CD14-positive monocyte (primary cell): ENCODE measurements around the gene CAVIN3. TPM values are rescaled to one million over a fixed set of nuclear protein-coding genes. Genes with fewer than 3 reads are reported as not detected.
A peak's percentile ranks its signal among the peaks of the same experiment; 100 is the strongest.
"Not testable (repeated sequence)": the region's sequence is repeated elsewhere in the genome, so short reads cannot be mapped to it uniquely, and the experiment has no call there.

Experiments
- DNase-seq, 3 donors: peaks; one replicate each; pipeline ENCODE4 v3.0.0-alpha.2; 2011 to 2022
- H2AFZ ChIP-seq: 2 replicates; pipeline ENCODE4 v1.6.0; 2012; ENCODE audit warnings: mild to moderate bottlenecking, low read depth, low read length, inconsistent platforms; ENCODE audit not compliant: insufficient read depth, poor library complexity, severe bottlenecking
- H3K27ac ChIP-seq, 2 donors: 1 replicate in 1 of 2; 2 replicates in 1 of 2; pipeline ENCODE4 v1.5.1; 2012 to 2013; ENCODE audit warnings: low read length in 2 of 2, control low read depth in 1 of 2, inconsistent platforms in 1 of 2, low read depth in 1 of 2, mild to moderate bottlenecking in 1 of 2
- H3K27me3 ChIP-seq, 2 donors: one replicate each; pipeline versions ENCODE4 v1.6.0 to v1.6.1; 2011 to 2013; ENCODE audit warnings: low read length in 2 of 2; ENCODE audit not compliant: control insufficient read depth in 2 of 2, insufficient read depth in 2 of 2
- H3K36me3 ChIP-seq, 2 donors: replicated peaks in 1 of 2; 1 replicate in 1 of 2; 2 replicates in 1 of 2; pipeline versions ENCODE4 v1.5.1 to v1.6.1; 2012 to 2013; ENCODE audit warnings: low read length in 2 of 2, control low read depth in 1 of 2, inconsistent platforms in 1 of 2, mild to moderate bottlenecking in 1 of 2; ENCODE audit not compliant: insufficient read depth in 2 of 2, control insufficient read depth in 1 of 2
- H3K4me1 ChIP-seq, 2 donors: 1 replicate in 1 of 2; 2 replicates in 1 of 2; pipeline versions ENCODE4 v1.5.1 to v1.6.1; 2012 to 2013; ENCODE audit warnings: low read length in 2 of 2, control low read depth in 1 of 2, inconsistent platforms in 1 of 2, mild to moderate bottlenecking in 1 of 2, moderate library complexity in 1 of 2; ENCODE audit not compliant: insufficient read depth in 2 of 2, control insufficient read depth in 1 of 2
- H3K4me2 ChIP-seq: replicated peaks from 2 replicates; pipeline ENCODE3; 2012; ENCODE audit warnings: low read length, moderate library complexity, mild to moderate bottlenecking; ENCODE audit not compliant: poor library complexity, severe bottlenecking; ENCODE audit errors: extremely low read depth
- H3K4me3 ChIP-seq, 3 experiments: fragments of 200-600 bp in 1 of 3; sonication (generic) in 1 of 3; replicated peaks in 1 of 3; 1 replicate in 2 of 3; 2 replicates in 1 of 3; pipeline ENCODE4 v1.5.1; 2011 to 2013; ENCODE audit warnings: low read length in 3 of 3, mild to moderate bottlenecking in 3 of 3, control low read depth in 2 of 3, low read depth in 2 of 3, inconsistent platforms in 1 of 3, moderate library complexity in 1 of 3
- H3K79me2 ChIP-seq: 2 replicates; pipeline ENCODE4 v1.6.0; 2012; ENCODE audit warnings: mild to moderate bottlenecking, control low read depth, inconsistent platforms, low read length, moderate library complexity; ENCODE audit not compliant: insufficient read depth
- H3K9ac ChIP-seq: 2 replicates; pipeline ENCODE4 v1.6.0; 2017; ENCODE audit warnings: low read length, mild to moderate bottlenecking; ENCODE audit not compliant: insufficient read depth, poor library complexity, severe bottlenecking
- H3K9me3 ChIP-seq, 2 donors: replicated peaks in 1 of 2; 1 replicate in 1 of 2; 2 replicates in 1 of 2; pipeline versions ENCODE4 v1.5.1 to v1.6.1; 2012 to 2013; ENCODE audit warnings: low read length in 2 of 2, control low read depth in 1 of 2; ENCODE audit not compliant: control insufficient read depth in 1 of 2, insufficient read depth in 1 of 2
- H4K20me1 ChIP-seq: 2 replicates; pipeline ENCODE4 v1.6.0; 2012; ENCODE audit warnings: mild to moderate bottlenecking, low read length, control low read depth, moderate library complexity; ENCODE audit not compliant: insufficient read depth
- H3K27ac Mint-ChIP-seq, 7 donors: one replicate each; pipeline ENCODE4 v1.8.0; 2020; ENCODE audit warnings: mild to moderate bottlenecking in 7 of 7, mixed read lengths in 7 of 7, moderate library complexity in 6 of 7, inconsistent platforms in 2 of 7
- H3K27me3 Mint-ChIP-seq, 3 donors: one replicate each; pipeline ENCODE4 v1.8.0; 2021 to 2022; ENCODE audit warnings: low read depth in 3 of 3, mild to moderate bottlenecking in 3 of 3, mixed read lengths in 3 of 3, moderate library complexity in 3 of 3, inconsistent platforms in 1 of 3
- H3K36me3 Mint-ChIP-seq, 2 donors: one replicate each; pipeline ENCODE4 v1.8.0; 2020; ENCODE audit warnings: mixed read lengths in 2 of 2, inconsistent platforms in 1 of 2, mild to moderate bottlenecking in 1 of 2
- H3K4me1 Mint-ChIP-seq: one replicate; pipeline ENCODE4 v1.8.0; 2020; ENCODE audit warnings: mild to moderate bottlenecking, mixed read lengths
- H3K4me3 Mint-ChIP-seq, 2 donors: one replicate each; pipeline ENCODE4 v1.8.0; 2020; ENCODE audit warnings: mild to moderate bottlenecking in 2 of 2, mixed read lengths in 2 of 2, moderate library complexity in 1 of 2
- H3K9me3 Mint-ChIP-seq, 7 donors: one replicate each; pipeline ENCODE4 v1.8.0; 2020 to 2022; ENCODE audit warnings: mixed read lengths in 7 of 7, mild to moderate bottlenecking in 6 of 7, moderate library complexity in 6 of 7, inconsistent platforms in 2 of 7
- CTCF ChIP-seq: fragments of 200-600 bp; IDR thresholded peaks from one replicate; pipeline ENCODE4 v1.8.0; 2022; ENCODE audit warnings: antibody characterized with exemption, mild to moderate bottlenecking
- WGBS: methylation state at CpG from one replicate; pipeline ENCODE4 v1.1.5; 2013; ENCODE audit warnings: missing lambda C conversion rate; ENCODE audit not compliant: insufficient coverage; 5-methylcytosine and 5-hydroxymethylcytosine counted together
- intact Hi-C, 2 donors: fragments of 100-400 bp; cut with micrococcal nuclease; formaldehyde crosslinking; loops; one replicate each; pipeline versions ENCODE4 v1.15.0 to v1.15.1; 2023
- polyA plus RNA-seq, 3 donors: library from polyadenylated mRNA; depleted of rRNA in 1 of 3; unstranded in 2 of 3; stranded (reverse) in 1 of 3; fragments of 300-500 nt in 2 of 3; fragments of >200 nt in 1 of 3; fragmentation: Illumina TruSeq in 2 of 3; gene quantifications; 1 replicate in 2 of 3; 2 replicates in 1 of 3; pipeline ENCODE4 v1.2.3, GENCODE V29; 2012 to 2021

CAVIN3 gene
- polyA plus RNA-seq, 3 donors = 3.1 to 13.6 (median 11.2) TPM

GRCh38 chr11:6283453-6284023 is 36.8 kb downstream of the CAVIN3 start:
- H3K27me3 ChIP-seq = peaks cover 10 to 19% of the 10 kb centered on the region in 2 donors
- whole genome bisulfite sequencing = 75% methylated on average over 1 of the region's 4 CpGs
- Mint-ChIP-seq H3K9me3 (peaks cover 0 to 11% (median 2%) of the 10 kb centered on the region in 7 donors), H3K36me3 (no peaks in the 10 kb centered on the region), H3K27ac (no peak overlapping the region), H3K4me1 (peaks cover 7% of the 10 kb centered on the region), H3K27me3 (peaks cover 31 to 41% (median 34%) of the 10 kb centered on the region in 3 donors), H3K4me3 (no peak overlapping the region)
- no peaks in the 10 kb centered on the region for H3K9me3 ChIP-seq
- no peak overlapping the region for H3K4me2 ChIP-seq
- H3K4me1 ChIP-seq = no peaks in the 10 kb centered on the region
- no peak overlapping the region for H3K9ac ChIP-seq
- no peaks in the 10 kb centered on the region for H3K79me2 ChIP-seq
- H3K36me3 ChIP-seq = no peaks in the 10 kb centered on the region
- TF ChIP-seq CTCF = no peak
- H4K20me1 ChIP-seq = no peaks in the 10 kb centered on the region
- intact Hi-C loops = no loop called here
- H2AFZ ChIP-seq = no peak overlapping the region
- no peak overlapping the region for H3K4me3 ChIP-seq
- DNase-seq = no peak
- no peak overlapping the region for H3K27ac ChIP-seq

GRCh38 chr11:6280809-6281208 is 39.5 kb downstream of the CAVIN3 start:
- H3K79me2 ChIP-seq, H2AFZ ChIP-seq, H3K4me3 ChIP-seq, H4K20me1 ChIP-seq, H3K36me3 ChIP-seq, intact Hi-C loops, DNase-seq, H3K4me1 ChIP-seq, H3K9me3 ChIP-seq, H3K27ac Mint-ChIP-seq, H3K36me3 Mint-ChIP-seq, H3K4me1 Mint-ChIP-seq, H3K4me2 ChIP-seq, H3K9ac ChIP-seq, H3K27ac ChIP-seq: not testable (repeated sequence)
- peaks cover 7 to 16% of the 10 kb centered on the region in 2 donors for H3K27me3 ChIP-seq
- WGBS = 68% methylated on average over 6 of the region's 7 CpGs
- Mint-ChIP-seq H3K4me3 (peak overlapping the region in 1 of 2 donors; percentile 62), H3K9me3 (peaks cover 4 to 16% (median 6%) of the 10 kb centered on the region in 7 donors), H3K27me3 (peaks cover 39 to 62% (median 41%) of the 10 kb centered on the region in 3 donors)
